ENCODE results near the gene SPEM3. TPM values are rescaled to one million over a fixed set of nuclear protein-coding genes. Genes with fewer than 3 reads are reported as not detected.
A peak's percentile ranks its signal among the peaks of the same experiment; 100 is the strongest.

SPEM3 gene
- total and polyA plus RNA-seq, 2 of the 13 experiments (the other 11 are each of a cell fraction or from before 2014, with no cell fraction given): not detected

DNA sequence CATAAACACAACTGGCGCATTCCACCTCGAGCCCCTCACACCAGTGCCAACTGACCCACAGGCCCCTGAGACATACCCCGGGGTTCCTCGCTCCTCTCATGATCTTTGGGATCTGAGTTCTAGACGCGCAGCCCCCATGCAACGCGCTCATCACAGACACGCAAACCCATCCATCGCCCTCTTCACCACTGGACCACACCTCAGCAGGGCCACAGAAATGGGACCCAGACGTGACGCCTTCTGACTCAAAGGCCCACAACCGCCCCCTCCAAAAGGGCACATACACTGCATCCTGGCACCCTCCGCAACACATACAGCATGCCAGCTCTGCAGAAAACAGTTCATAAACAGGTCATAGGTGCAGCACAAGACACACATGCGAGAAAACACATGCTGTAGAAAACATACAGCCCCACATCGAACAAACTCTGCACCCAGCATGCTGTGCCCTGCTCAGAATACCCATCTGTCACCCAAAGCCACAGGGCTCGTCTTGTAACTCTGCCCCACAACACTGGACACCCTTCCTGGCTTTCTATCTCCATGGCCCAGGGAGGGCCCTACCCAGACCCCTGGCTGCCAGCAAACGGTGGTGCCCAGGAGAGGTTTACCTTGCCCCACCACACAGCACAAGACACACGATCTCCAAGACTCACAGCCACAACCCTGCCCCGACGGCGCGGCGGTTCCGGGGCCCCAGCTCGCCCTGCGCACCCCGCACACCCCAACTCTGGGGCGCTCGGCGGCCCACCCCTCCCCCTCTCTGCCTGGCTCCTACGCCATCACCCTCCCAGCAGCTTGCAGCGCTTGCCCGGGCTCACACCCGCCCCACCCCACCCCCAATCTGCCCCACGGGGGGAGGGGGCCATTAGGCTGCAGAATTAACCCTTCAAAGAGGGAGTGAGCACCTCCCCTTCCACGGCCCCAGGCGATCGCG lies 49.9 kb downstream of the SPEM3 start (continued):
- TF ChIP-seq, protein P1, sequence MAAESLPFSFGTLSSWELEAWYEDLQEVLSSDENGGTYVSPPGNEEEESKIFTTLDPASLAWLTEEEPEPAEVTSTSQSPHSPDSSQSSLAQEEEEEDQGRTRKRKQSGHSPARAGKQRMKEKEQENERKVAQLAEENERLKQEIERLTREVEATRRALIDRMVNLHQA (CRISPR knock-in tag; IDR thresholded peaks at IDR 0.05): no peak
- TF ChIP-seq ZNF260 (CRISPR knock-in tag; IDR thresholded peaks at IDR 0.05; ENCODE audit: borderline replicate concordance, low read depth) (no peak), NR2F6 (IDR thresholded peaks at IDR 0.05) (no peak), NR2F6 (CRISPR knock-in tag; IDR thresholded peaks at IDR 0.05) (no peak), ARNT (IDR thresholded peaks at IDR 0.05) (no peak), ZNF432 (CRISPR knock-in tag; IDR thresholded peaks at IDR 0.05; ENCODE audit: borderline replicate concordance) (no peak), BRCA1 (CRISPR knock-in tag; IDR thresholded peaks at IDR 0.05) (no peak), ZNF747 (CRISPR knock-in tag; IDR thresholded peaks at IDR 0.05; ENCODE audit: borderline replicate concordance) (no peak), NKX3-1 (CRISPR knock-in tag; IDR thresholded peaks at IDR 0.05) (no peak), HOXD1 (CRISPR knock-in tag; IDR thresholded peaks at IDR 0.05) (0 out of 2 replicates have a peak, but pooled peaks have one; percentile 23), POGZ (CRISPR knock-in tag; IDR thresholded peaks at IDR 0.05) (no peak), ZNF326 (CRISPR knock-in tag; IDR thresholded peaks at IDR 0.05; ENCODE audit: borderline replicate concordance) (no peak), ZNF468 (CRISPR knock-in tag; IDR thresholded peaks at IDR 0.05) (0 out of 2 replicates have a peak, but pooled peaks have one; percentile 35), ZNF34 (CRISPR knock-in tag; IDR thresholded peaks at IDR 0.05; ENCODE audit: borderline replicate concordance) (no peak), YY1 (IDR thresholded peaks at IDR 0.05; ENCODE audit: insufficient read depth, insufficient replicate concordance, low read depth, low read length) (no peak), NFE2L2 (IDR thresholded peaks at IDR 0.05; ENCODE audit: low read length) (no peak), FLYWCH1 (CRISPR knock-in tag; IDR thresholded peaks at IDR 0.05) (0 out of 2 replicates have a peak, but pooled peaks have one; percentile 52), ZSCAN25 (CRISPR knock-in tag; IDR thresholded peaks at IDR 0.05) (peak; percentile 19; the same call in 1 of the 2 replicates), EED (CRISPR knock-in tag; IDR thresholded peaks at IDR 0.05) (peak; percentile 62; the same call in 1 of the 2 replicates), ZNF253 (CRISPR knock-in tag; IDR thresholded peaks at IDR 0.05; ENCODE audit: borderline replicate concordance) (no peak), ZNF672 (CRISPR knock-in tag; IDR thresholded peaks at IDR 0.05) (no peak), PAF1 (CRISPR knock-in tag; IDR thresholded peaks at IDR 0.05) (no peak), PCBP1 (IDR thresholded peaks at IDR 0.05; ENCODE audit: borderline replicate concordance, low read depth, low read length) (0 out of 2 replicates have a peak, but pooled peaks have one; percentile 26)
- TF ChIP-seq, protein P2, sequence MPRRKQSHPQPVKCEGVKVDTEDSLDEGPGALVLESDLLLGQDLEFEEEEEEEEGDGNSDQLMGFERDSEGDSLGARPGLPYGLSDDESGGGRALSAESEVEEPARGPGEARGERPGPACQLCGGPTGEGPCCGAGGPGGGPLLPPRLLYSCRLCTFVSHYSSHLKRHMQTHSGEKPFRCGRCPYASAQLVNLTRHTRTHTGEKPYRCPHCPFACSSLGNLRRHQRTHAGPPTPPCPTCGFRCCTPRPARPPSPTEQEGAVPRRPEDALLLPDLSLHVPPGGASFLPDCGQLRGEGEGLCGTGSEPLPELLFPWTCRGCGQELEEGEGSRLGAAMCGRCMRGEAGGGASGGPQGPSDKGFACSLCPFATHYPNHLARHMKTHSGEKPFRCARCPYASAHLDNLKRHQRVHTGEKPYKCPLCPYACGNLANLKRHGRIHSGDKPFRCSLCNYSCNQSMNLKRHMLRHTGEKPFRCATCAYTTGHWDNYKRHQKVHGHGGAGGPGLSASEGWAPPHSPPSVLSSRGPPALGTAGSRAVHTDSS (CRISPR knock-in tag; conservative IDR thresholded peaks at IDR 0.05): no peak
- TF ChIP-seq, protein P3, sequence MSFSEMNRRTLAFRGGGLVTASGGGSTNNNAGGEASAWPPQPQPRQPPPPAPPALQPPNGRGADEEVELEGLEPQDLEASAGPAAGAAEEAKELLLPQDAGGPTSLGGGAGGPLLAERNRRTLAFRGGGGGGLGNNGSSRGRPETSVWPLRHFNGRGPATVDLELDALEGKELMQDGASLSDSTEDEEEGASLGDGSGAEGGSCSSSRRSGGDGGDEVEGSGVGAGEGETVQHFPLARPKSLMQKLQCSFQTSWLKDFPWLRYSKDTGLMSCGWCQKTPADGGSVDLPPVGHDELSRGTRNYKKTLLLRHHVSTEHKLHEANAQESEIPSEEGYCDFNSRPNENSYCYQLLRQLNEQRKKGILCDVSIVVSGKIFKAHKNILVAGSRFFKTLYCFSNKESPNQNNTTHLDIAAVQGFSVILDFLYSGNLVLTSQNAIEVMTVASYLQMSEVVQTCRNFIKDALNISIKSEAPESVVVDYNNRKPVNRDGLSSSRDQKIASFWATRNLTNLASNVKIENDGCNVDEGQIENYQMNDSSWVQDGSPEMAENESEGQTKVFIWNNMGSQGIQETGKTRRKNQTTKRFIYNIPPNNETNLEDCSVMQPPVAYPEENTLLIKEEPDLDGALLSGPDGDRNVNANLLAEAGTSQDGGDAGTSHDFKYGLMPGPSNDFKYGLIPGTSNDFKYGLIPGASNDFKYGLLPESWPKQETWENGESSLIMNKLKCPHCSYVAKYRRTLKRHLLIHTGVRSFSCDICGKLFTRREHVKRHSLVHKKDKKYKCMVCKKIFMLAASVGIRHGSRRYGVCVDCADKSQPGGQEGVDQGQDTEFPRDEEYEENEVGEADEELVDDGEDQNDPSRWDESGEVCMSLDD (CRISPR knock-in tag; IDR thresholded peaks at IDR 0.05; ENCODE audit: borderline replicate concordance): peak; percentile 82

Measured in HepG2 (cell line).